Lower leg skin (tissue), 4 donors: Measurements from ENCODE around the gene TNPO3. TPM values are rescaled to one million over a fixed set of nuclear protein-coding genes. Genes with fewer than 3 reads are reported as not detected.

ENCODE experiments used
- DNase-seq, 2 donors: peaks; one replicate each; pipeline ENCODE4 v3.0.0-alpha.2; 2019; ENCODE audit warnings: low spot score in 2 of 2
- H3K4me3 ChIP-seq: fragments of 200-600 bp; sonication (generic); 2 replicates; pipeline ENCODE4 v1.5.1; 2017; ENCODE audit warnings: mild to moderate bottlenecking, low read depth; ENCODE audit not compliant: poor library complexity, severe bottlenecking
- CTCF ChIP-seq, 3 donors: fragments of 450-650 bp; IDR thresholded peaks; one replicate each; pipeline ENCODE4 v1.5.1; 2016; ENCODE audit warnings: antibody characterized with exemption in 3 of 3, mild to moderate bottlenecking in 3 of 3, moderate library complexity in 2 of 3
- POLR2A ChIP-seq, 2 donors: fragments of 450-650 bp; IDR thresholded peaks; one replicate each; pipeline ENCODE4 v1.6.1; 2016 to 2017; ENCODE audit warnings: antibody characterized with exemption in 2 of 2, mild to moderate bottlenecking in 1 of 2, moderate library complexity in 1 of 2
- WGBS, 2 donors: methylation state at CpG; one replicate each; pipeline ENCODE4 v1.1.5; 2018; 5-methylcytosine and 5-hydroxymethylcytosine counted together
- intact Hi-C: fragments of 100-400 bp; cut with DNase I; formaldehyde crosslinking; loops from one replicate; pipeline ENCODE4 v1.15.0; 2023; ENCODE audit warnings: low total_unique reads
- total RNA-seq, 4 donors: library from RNA; depleted of rRNA; stranded (reverse); fragments of >200 nt; gene quantifications; one replicate each; pipeline ENCODE4 v1.1.0, GENCODE V29; 2016

The TNPO3 gene
- total RNA-seq, 4 donors from 2014 or later, result 26.7 to 36.7 (median 31.0) TPM

GRCh38 chr7:129089521-129090212, 34.8 kb upstream of the TNPO3 start:
- intact Hi-C loops, result loop anchor here (10.0 kb wide), 1 partner anchor 175 kb away; the partner anchor contains the start of gene KCP
- DNase-seq, result peak in 1 of 2 donors; percentile 31
- 47 to 51% methylated on average over 4 of the region's 4 CpGs for WGBS, 2 donors
- TF ChIP-seq CTCF (IDR thresholded peaks at IDR 0.05), result no peak
- H3K4me3 ChIP-seq, result no peak overlapping the region

- TF ChIP-seq POLR2A (IDR thresholded peaks at IDR 0.05) (no peak), CTCF (IDR thresholded peaks at IDR 0.05) (no peak)
- no peak overlapping the region for H3K4me3 ChIP-seq
- WGBS, 2 donors, result 85 to 90% methylated on average over 11 of the region's 11 CpGs
- DNase-seq, result peak in 1 of 2 donors; percentile 7
- intact Hi-C loops, result no loop called here
Observed at GRCh38 chr7:129084801-129085551, 30.1 kb upstream of the TNPO3 start.

- intact Hi-C loops, result no loop called here
- H3K4me3 ChIP-seq, result no peak overlapping the region
- WGBS, 2 donors, result 61 to 64% methylated on average over 5 of the region's 5 CpGs
- TF ChIP-seq CTCF (IDR thresholded peaks at IDR 0.05) (no peak), POLR2A (IDR thresholded peaks at IDR 0.05) (no peak)
- DNase-seq, result no peak
Observed at GRCh38 chr7:129083525-129083924, 28.6 kb upstream of the TNPO3 start.

- no peak overlapping the region for H3K4me3 ChIP-seq
- 84 to 93% methylated on average over 2 of the region's 2 CpGs for WGBS, 2 donors
- intact Hi-C loops, result no loop called here
- TF ChIP-seq CTCF (IDR thresholded peaks at IDR 0.05), result no peak
- no peak for TF ChIP-seq POLR2A (IDR thresholded peaks at IDR 0.05)
- no peak for DNase-seq
Observed at GRCh38 chr7:129078455-129078854, 23.5 kb upstream of the TNPO3 start.

- 78 to 92% methylated on average over 2 of the region's 2 CpGs for WGBS, 2 donors
- no peak for TF ChIP-seq CTCF (IDR thresholded peaks at IDR 0.05)
- TF ChIP-seq POLR2A (IDR thresholded peaks at IDR 0.05), result no peak
- intact Hi-C loops, result no loop called here
- H3K4me3 ChIP-seq, result no peak overlapping the region
- no peak for DNase-seq
Observed at GRCh38 chr7:129076886-129077285, 22.0 kb upstream of the TNPO3 start.
